ENCODE results near the gene AQP12A.

Gene AQP12A

GRCh38 chr2:240701091-240701735 is 9.5 kb downstream of the AQP12A start:
- TF ChIP-seq FOXP2 (optimal IDR thresholded peaks at IDR 0.05; ENCODE audit: borderline replicate concordance, extremely low read depth, extremely low read length, insufficient read depth) (no peak), SIN3A (IDR thresholded peaks at IDR 0.05; ENCODE audit: borderline replicate concordance, insufficient read depth, low read length) (no peak), TAF1 (IDR thresholded peaks at IDR 0.05; ENCODE audit: borderline replicate concordance, insufficient read depth, low read length) (no peak), POLR2AphosphoS5 (IDR thresholded peaks at IDR 0.05; ENCODE audit: low read depth, low read length) (no peak)
- TF ChIP-seq, protein P1, sequence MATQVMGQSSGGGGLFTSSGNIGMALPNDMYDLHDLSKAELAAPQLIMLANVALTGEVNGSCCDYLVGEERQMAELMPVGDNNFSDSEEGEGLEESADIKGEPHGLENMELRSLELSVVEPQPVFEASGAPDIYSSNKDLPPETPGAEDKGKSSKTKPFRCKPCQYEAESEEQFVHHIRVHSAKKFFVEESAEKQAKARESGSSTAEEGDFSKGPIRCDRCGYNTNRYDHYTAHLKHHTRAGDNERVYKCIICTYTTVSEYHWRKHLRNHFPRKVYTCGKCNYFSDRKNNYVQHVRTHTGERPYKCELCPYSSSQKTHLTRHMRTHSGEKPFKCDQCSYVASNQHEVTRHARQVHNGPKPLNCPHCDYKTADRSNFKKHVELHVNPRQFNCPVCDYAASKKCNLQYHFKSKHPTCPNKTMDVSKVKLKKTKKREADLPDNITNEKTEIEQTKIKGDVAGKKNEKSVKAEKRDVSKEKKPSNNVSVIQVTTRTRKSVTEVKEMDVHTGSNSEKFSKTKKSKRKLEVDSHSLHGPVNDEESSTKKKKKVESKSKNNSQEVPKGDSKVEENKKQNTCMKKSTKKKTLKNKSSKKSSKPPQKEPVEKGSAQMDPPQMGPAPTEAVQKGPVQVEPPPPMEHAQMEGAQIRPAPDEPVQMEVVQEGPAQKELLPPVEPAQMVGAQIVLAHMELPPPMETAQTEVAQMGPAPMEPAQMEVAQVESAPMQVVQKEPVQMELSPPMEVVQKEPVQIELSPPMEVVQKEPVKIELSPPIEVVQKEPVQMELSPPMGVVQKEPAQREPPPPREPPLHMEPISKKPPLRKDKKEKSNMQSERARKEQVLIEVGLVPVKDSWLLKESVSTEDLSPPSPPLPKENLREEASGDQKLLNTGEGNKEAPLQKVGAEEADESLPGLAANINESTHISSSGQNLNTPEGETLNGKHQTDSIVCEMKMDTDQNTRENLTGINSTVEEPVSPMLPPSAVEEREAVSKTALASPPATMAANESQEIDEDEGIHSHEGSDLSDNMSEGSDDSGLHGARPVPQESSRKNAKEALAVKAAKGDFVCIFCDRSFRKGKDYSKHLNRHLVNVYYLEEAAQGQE (IDR thresholded peaks at IDR 0.05; ENCODE audit: insufficient read depth in 1 of 2, low read depth in 2 of 2, low read length in 2 of 2), result no peak

- TF ChIP-seq SIN3A (IDR thresholded peaks at IDR 0.05; ENCODE audit: borderline replicate concordance, insufficient read depth, low read length), result no peak
- TF ChIP-seq POLR2AphosphoS5 (IDR thresholded peaks at IDR 0.05; ENCODE audit: low read depth, low read length), result no peak
- no peak for TF ChIP-seq FOXP2 (optimal IDR thresholded peaks at IDR 0.05; ENCODE audit: borderline replicate concordance, extremely low read depth, extremely low read length, insufficient read depth)
Measured at GRCh38 chr2:240701736-240702639, 10.3 kb downstream of the AQP12A start.

DNA sequence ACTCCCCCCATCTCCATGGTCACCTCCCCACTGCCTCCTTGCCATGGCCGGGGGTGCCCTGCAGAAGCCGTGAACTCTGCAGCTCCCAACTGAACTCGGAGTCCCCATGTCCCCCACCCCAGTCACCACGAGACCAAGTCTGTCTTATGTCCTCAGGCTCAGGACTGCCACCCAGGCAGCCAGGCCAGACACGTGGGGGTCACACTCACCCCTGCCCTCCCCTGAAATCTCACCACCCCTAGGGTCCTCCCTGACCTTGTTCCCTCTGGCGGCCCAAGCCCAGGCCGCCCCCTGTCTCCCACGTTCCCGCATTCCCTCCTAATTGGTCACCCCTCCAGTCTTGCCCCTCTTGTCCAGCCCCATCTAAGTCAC is 11.0 kb downstream of the AQP12A start:
- no peak for TF ChIP-seq POLR2AphosphoS5 (IDR thresholded peaks at IDR 0.05; ENCODE audit: low read depth, low read length)
- TF ChIP-seq FOXP2 (optimal IDR thresholded peaks at IDR 0.05; ENCODE audit: borderline replicate concordance, extremely low read depth, extremely low read length, insufficient read depth), result no peak
- TF ChIP-seq SIN3A (IDR thresholded peaks at IDR 0.05; ENCODE audit: borderline replicate concordance, insufficient read depth, low read length), result no peak
- TF ChIP-seq, protein P1 (IDR thresholded peaks at IDR 0.05; ENCODE audit: insufficient read depth in 1 of 2, low read depth in 2 of 2, low read length in 2 of 2), result no peak
- TF ChIP-seq TAF1 (IDR thresholded peaks at IDR 0.05; ENCODE audit: borderline replicate concordance, insufficient read depth, low read length), result no peak

DNA sequence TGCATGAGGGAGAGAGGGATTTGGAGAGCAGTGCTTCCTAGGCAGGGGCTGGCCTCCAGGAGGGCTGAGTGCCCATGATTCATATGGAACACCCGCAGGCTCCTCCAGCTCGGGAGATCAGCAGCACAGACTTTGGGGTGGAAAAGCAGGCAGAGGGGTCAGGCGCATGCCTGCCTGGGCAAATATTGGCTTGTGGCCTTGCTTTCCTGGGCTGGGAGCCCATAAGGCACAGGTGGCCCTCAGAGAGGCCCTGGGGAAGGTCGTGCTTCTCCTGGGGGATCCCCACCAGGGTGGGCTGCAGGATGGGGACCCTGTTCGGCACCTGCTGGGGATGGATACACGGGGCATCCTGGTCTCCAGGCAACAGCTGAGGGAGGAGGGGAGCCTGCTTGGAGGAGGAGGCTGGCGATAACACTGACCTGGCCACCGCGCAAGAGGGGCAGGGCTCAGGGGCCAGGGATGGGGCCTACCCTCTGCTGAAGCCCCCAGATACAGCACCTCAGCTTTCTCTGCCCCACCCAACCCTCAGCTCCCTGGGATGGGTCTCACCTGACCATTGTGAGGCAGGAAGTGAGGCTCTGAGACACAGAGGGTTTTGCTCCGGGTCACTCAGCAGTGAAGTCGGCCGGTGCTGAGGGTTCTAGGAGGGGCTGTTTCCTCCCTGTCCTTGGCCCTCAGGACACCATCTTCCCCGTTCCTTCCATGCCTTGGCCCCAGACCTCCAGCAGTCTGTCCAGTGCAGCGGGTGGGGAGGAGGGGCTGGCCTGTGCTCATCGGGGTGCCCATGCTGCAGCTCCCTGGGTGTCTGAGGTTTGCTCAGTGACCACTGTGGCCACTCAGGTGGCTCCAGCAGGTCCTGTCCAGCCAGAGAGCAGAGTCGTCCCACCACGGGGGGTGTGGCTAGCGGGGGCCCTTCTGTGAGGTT is 12.0 kb downstream of the AQP12A start:
- no peak for TF ChIP-seq TAF1 (IDR thresholded peaks at IDR 0.05; ENCODE audit: borderline replicate concordance, insufficient read depth, low read length)
- no peak for TF ChIP-seq SIN3A (IDR thresholded peaks at IDR 0.05; ENCODE audit: borderline replicate concordance, insufficient read depth, low read length)
- TF ChIP-seq, protein P1 (IDR thresholded peaks at IDR 0.05; ENCODE audit: insufficient read depth in 1 of 2, low read depth in 2 of 2, low read length in 2 of 2), result no peak
- TF ChIP-seq POLR2AphosphoS5 (IDR thresholded peaks at IDR 0.05; ENCODE audit: low read depth, low read length), result no peak
- no peak for TF ChIP-seq FOXP2 (optimal IDR thresholded peaks at IDR 0.05; ENCODE audit: borderline replicate concordance, extremely low read depth, extremely low read length, insufficient read depth)

- TF ChIP-seq POLR2AphosphoS5 (IDR thresholded peaks at IDR 0.05; ENCODE audit: low read depth, low read length) (no peak), TAF1 (IDR thresholded peaks at IDR 0.05; ENCODE audit: borderline replicate concordance, insufficient read depth, low read length) (no peak), FOXP2 (optimal IDR thresholded peaks at IDR 0.05; ENCODE audit: borderline replicate concordance, extremely low read depth, extremely low read length, insufficient read depth) (no peak), SIN3A (IDR thresholded peaks at IDR 0.05; ENCODE audit: borderline replicate concordance, insufficient read depth, low read length) (no peak)
- TF ChIP-seq, protein P1 (IDR thresholded peaks at IDR 0.05; ENCODE audit: insufficient read depth in 1 of 2, low read depth in 2 of 2, low read length in 2 of 2), result no peak
Measured at GRCh38 chr2:240704651-240705050, 13.0 kb downstream of the AQP12A start.
